Adrenal gland (tissue), 12 donors: ENCODE measurements around the gene VWF. TPM values are rescaled to one million over a fixed set of nuclear protein-coding genes. Genes with fewer than 3 reads are reported as not detected.

ENCODE experiments used
- DNase-seq, 7 donors: peaks; one replicate each; pipeline ENCODE4 v3.0.0-alpha.2; 2019 to 2020
- H3K27ac ChIP-seq, 5 donors: fragments of 200-600 bp; sonication (generic) in 4 of 5; 1 replicate in 3 of 5; 2 replicates in 2 of 5; pipeline versions ENCODE4 v1.5.1 to v1.8.0; 2016 to 2020; ENCODE audit warnings: mild to moderate bottlenecking in 1 of 5
- H3K27me3 ChIP-seq: fragments of 200-600 bp; 2 replicates; pipeline ENCODE4 v1.8.0; 2021
- H3K36me3 ChIP-seq, 2 donors: fragments of 200-600 bp; replicated peaks in 1 of 2; 1 replicate in 1 of 2; 2 replicates in 1 of 2; pipeline versions ENCODE4 v1.5.1 to v1.8.0; 2018 to 2022
- H3K4me1 ChIP-seq, 2 donors: fragments of 200-600 bp; replicated peaks in 1 of 2; 1 replicate in 1 of 2; 2 replicates in 1 of 2; pipeline versions ENCODE4 v1.5.1 to v1.8.0; 2018 to 2021
- H3K4me3 ChIP-seq, 4 donors: fragments of 200-600 bp; sonication (generic) in 3 of 4; one replicate each; pipeline ENCODE4 v1.5.1; 2016 to 2018
- H3K9me3 ChIP-seq, 3 donors: fragments of 200-600 bp; sonication (generic) in 1 of 3; replicated peaks in 1 of 3; 1 replicate in 2 of 3; 2 replicates in 1 of 3; pipeline versions ENCODE4 v1.5.1 to v1.8.0; 2016 to 2021
- CTCF ChIP-seq, 6 experiments: fragments of 450-650 bp in 4 of 6; fragments of 200-600 bp in 2 of 6; sonication (generic) in 1 of 6; IDR thresholded peaks; 1 replicate in 5 of 6; 2 replicates in 1 of 6; pipeline versions ENCODE4 v1.5.1 to v1.8.0; 2016 to 2021; ENCODE audit warnings: antibody characterized with exemption in 6 of 6, mild to moderate bottlenecking in 2 of 6, moderate library complexity in 1 of 6
- POLR2A ChIP-seq, 2 donors: fragments of 450-650 bp; IDR thresholded peaks; one replicate each; pipeline ENCODE4 v1.6.1; 2017; ENCODE audit warnings: antibody characterized with exemption in 2 of 2, mild to moderate bottlenecking in 2 of 2, moderate library complexity in 1 of 2
- WGBS, 4 donors: extraction: QIAGEN DNeasy Blood & Tissue Kit in 2 of 4; methylation state at CpG; one replicate each; pipeline versions ENCODE4 v1.1.5 to v1.1.7; 2013 to 2017; 5-methylcytosine and 5-hydroxymethylcytosine counted together
- intact Hi-C, 2 donors: fragments of 100-400 bp; cut with DNase I; formaldehyde crosslinking; loops; one replicate each; pipeline versions ENCODE4 v1.14.1 to v1.15.0; 2022 to 2023
- polyA plus RNA-seq, 3 donors: library from polyadenylated mRNA; stranded (reverse); fragments of 200-250 nt in 2 of 3; fragments of 350-450 nt in 1 of 3; fragmentation: Illumina TruSeq in 1 of 3; extraction: RNeasy Lipid Tissue Mini Kit (QIAGEN cat#74804) in 1 of 3; gene quantifications; one replicate each; pipeline ENCODE4 v1.2.3, GENCODE V29; 2013 to 2014
- total RNA-seq, 9 donors: library from RNA; depleted of rRNA in 4 of 9; stranded (reverse); fragments of >200 nt in 4 of 9; fragments of 120-200 nt in 1 of 9; fragmentation: NEBNext Ultra II Directional in 1 of 9; extraction: Animal tissue kit (Norgen Biotek cat#: 25700) in 1 of 9; gene quantifications; one replicate each; pipeline versions ENCODE4 v1.1.0 to v1.2.4, GENCODE V29; 2013 to 2023
- donor health status: healthy with polysubstance abuse.
- donor health status: Bipolar disorder and iron deficiency.
- donor health status: DM: yes; HTN: yes; CAD: no.
- donor health status: DM: no; HTN: no; CAD: no.
- donor health status: DM: no; HTN: no; CAD: no.
- donor health status: DM: yes; HTN: yes; CAD: no.

Gene VWF
- total and polyA plus RNA-seq, 12 donors: 2.0 to 60.1 (median 36.2) TPM

DNA sequence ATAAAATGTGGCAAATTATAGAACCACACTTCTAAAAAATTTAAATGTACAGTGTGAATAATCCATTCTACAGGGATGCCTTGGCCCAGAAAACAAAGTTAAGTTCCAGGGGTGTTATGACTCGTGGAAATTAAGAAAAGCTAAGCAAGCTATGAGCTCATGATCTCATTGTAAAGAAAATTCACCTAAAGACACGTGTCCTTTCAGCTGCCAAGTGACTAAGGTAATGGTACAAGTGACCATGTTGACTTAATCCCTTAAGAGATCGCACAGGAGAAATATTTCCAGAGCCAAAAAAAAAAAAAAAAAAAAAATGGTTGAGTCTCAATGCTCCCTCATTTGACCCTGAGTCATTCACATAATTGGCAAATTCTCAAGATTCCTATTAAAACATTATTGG lies 128.0 kb downstream of the VWF start:
- no peaks in the 10 kb centered on the region for H3K9me3 ChIP-seq
- H3K27ac ChIP-seq: no peak overlapping the region
- H3K36me3 ChIP-seq: no peaks in the 10 kb centered on the region
- H3K4me3 ChIP-seq: no peak overlapping the region
- intact Hi-C loops: no loop called here
- DNase-seq: no peak
- H3K27me3 ChIP-seq: no peaks in the 10 kb centered on the region
- TF ChIP-seq POLR2A (IDR thresholded peaks at IDR 0.05): no peak
- TF ChIP-seq CTCF (IDR thresholded peaks at IDR 0.05): no peak
- no peaks in the 10 kb centered on the region for H3K4me1 ChIP-seq
- 74 to 80% (median 77%) methylated on average over 3 of the region's 3 CpGs for WGBS, 4 donors

DNA sequence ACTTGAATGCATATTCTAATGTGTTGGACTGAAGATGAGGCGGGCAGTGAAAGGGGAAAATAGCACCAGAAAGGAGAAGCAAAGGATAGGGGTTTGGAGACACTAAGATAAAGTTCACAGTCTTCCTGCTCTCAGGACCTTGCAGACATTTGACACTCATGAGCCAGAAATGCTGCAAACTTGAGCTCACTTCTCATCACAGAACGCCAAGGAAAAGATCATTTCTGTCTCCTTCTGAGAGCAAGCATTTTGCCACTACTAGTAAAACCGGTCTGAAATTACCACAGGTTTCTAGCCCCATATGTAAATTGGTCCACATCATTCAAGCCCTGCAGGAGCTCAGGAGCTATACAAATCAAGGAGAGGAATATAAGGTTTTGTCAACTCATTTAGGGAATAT lies 134.8 kb downstream of the VWF start:
- Histone ChIP-seq H3K27ac (no peak overlapping the region), H3K36me3 (no peaks in the 10 kb centered on the region), H3K4me3 (no peak overlapping the region), H3K9me3 (no peaks in the 10 kb centered on the region), H3K27me3 (no peaks in the 10 kb centered on the region), H3K4me1 (no peaks in the 10 kb centered on the region)
- intact Hi-C loops: loop anchor here (5.0 kb wide), 2 partner anchors 48 to 293 kb away; no protein-coding TSS in a partner anchor
- no peak for DNase-seq
- no peak for TF ChIP-seq POLR2A (IDR thresholded peaks at IDR 0.05)
- no peak for TF ChIP-seq CTCF (IDR thresholded peaks at IDR 0.05)
- WGBS, 4 donors: 76 to 88% (median 86%) methylated on average over 3 of the region's 3 CpGs

GRCh38 chr12:5988659-5989116 lies 135.8 kb downstream of the VWF start:
- 3 to 5% (median 3%) methylated on average over 10 of the region's 10 CpGs for WGBS, 4 donors
- TF ChIP-seq CTCF (IDR thresholded peaks at IDR 0.05) (peak; percentile 92 to 97 (median 96)), POLR2A (IDR thresholded peaks at IDR 0.05) (no peak)
- H3K36me3 ChIP-seq: no peaks in the 10 kb centered on the region

GRCh38 chr12:5988088-5988487 lies 136.4 kb downstream of the VWF start:
- H3K9me3 ChIP-seq: no peaks in the 10 kb centered on the region
- WGBS, 4 donors: 58 to 62% (median 62%) methylated on average over 10 of the region's 10 CpGs
- H3K4me1 ChIP-seq: no peaks in the 10 kb centered on the region
- H3K36me3 ChIP-seq: no peaks in the 10 kb centered on the region
- no peak overlapping the region for H3K27ac ChIP-seq
- intact Hi-C loops: loop anchor here (5.0 kb wide), 1 partner anchor 49 kb away; no protein-coding TSS in a partner anchor
- H3K4me3 ChIP-seq: no peak overlapping the region
- no peak for DNase-seq
- TF ChIP-seq CTCF (IDR thresholded peaks at IDR 0.05): no peak
- TF ChIP-seq POLR2A (IDR thresholded peaks at IDR 0.05): no peak
- no peaks in the 10 kb centered on the region for H3K27me3 ChIP-seq

More at GRCh38 chr12:5988659-5989116, 135.8 kb downstream of the VWF start:
- Histone ChIP-seq H3K4me1 (no peaks in the 10 kb centered on the region), H3K27me3 (no peaks in the 10 kb centered on the region), H3K9me3 (no peaks in the 10 kb centered on the region), H3K4me3 (no peak overlapping the region), H3K27ac (no peak overlapping the region)
- intact Hi-C loops: loop anchor here (5.0 kb wide), 1 partner anchor 49 kb away; no protein-coding TSS in a partner anchor
- peak; percentile 70 to 90 (median 84) for DNase-seq
